Measurements from ENCODE around the gene PTPRJ. TPM values are rescaled to one million over a fixed set of nuclear protein-coding genes. Genes with fewer than 3 reads are reported as not detected.

The PTPRJ gene
- total and polyA plus RNA-seq, 4 donors = 4.1 to 24.7 (median 14.6) TPM

DNA sequence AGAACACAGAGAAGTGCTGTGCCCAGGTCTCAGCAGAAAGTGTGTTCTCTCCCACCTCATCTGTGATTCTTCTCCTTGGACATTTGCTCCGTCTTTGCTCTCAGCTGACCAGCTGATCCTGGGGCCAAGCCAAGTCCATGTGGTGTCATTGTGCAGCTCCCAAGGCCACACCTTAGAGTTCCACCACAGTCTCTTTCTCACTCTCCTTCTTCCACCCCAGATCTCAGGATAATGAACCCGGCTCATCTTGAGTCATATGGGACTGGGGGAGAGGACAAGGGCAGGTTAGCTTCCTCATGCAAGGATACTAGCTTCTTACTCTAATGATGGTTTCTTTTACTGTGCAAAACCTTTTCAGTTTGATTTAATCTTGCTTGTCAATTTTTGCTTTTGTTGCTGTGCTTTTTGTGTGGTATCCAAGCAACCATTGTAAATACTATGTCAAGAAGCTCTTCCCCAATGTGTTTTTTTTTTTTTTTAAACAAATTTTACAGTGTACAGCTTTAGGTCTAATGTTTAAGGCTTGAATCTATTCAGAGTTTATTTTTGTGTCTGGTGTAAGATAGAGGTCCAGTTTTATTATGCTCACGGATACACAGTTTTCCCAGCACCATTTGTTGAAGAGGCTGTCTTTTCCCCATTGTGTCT lies 161.2 kb downstream of the PTPRJ start:
- Histone ChIP-seq H3K4me1 (ENCODE audit: control insufficient read depth in 4 of 4, insufficient read depth in 4 of 4, low read length in 3 of 4) (no peaks in the 10 kb centered on the region), H3K4me3 (ENCODE audit: low read depth in 1 of 3, low read length in 3 of 3) (no peak overlapping the region), H3K27me3 (ENCODE audit: control insufficient read depth in 4 of 4, insufficient read depth in 4 of 4, low read length in 3 of 4) (no peaks in the 10 kb centered on the region), H3K9me3 (ENCODE audit: control insufficient read depth in 4 of 4, low read length in 3 of 4) (no peaks in the 10 kb centered on the region), H3K27ac (ENCODE audit: low read depth in 1 of 2, low read length in 2 of 2) (no peak overlapping the region), H3K36me3 (ENCODE audit: control insufficient read depth in 4 of 4, insufficient read depth in 3 of 4, low read depth in 1 of 4, low read length in 3 of 4) (peaks cover 2 to 69% (median 50%) of the 10 kb centered on the region in 4 donors), H3K9ac (ENCODE audit: low read depth in 1 of 2, low read length in 2 of 2) (no peak overlapping the region)
- WGBS = 86% methylated on average over 3 of the region's 3 CpGs
- DNase-seq (ENCODE audit: low spot score) = no peak
- TF ChIP-seq, protein P1, sequence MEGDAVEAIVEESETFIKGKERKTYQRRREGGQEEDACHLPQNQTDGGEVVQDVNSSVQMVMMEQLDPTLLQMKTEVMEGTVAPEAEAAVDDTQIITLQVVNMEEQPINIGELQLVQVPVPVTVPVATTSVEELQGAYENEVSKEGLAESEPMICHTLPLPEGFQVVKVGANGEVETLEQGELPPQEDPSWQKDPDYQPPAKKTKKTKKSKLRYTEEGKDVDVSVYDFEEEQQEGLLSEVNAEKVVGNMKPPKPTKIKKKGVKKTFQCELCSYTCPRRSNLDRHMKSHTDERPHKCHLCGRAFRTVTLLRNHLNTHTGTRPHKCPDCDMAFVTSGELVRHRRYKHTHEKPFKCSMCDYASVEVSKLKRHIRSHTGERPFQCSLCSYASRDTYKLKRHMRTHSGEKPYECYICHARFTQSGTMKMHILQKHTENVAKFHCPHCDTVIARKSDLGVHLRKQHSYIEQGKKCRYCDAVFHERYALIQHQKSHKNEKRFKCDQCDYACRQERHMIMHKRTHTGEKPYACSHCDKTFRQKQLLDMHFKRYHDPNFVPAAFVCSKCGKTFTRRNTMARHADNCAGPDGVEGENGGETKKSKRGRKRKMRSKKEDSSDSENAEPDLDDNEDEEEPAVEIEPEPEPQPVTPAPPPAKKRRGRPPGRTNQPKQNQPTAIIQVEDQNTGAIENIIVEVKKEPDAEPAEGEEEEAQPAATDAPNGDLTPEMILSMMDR (IDR thresholded peaks at IDR 0.05; ENCODE audit: low read depth, low read length, missing input control) = no peak
- TF ChIP-seq JUND (IDR thresholded peaks at IDR 0.05) (no peak), RXRA (IDR thresholded peaks at IDR 0.05) (no peak), HNF4G (IDR thresholded peaks at IDR 0.05) (no peak), RAD21 (IDR thresholded peaks at IDR 0.05) (no peak)

DNA sequence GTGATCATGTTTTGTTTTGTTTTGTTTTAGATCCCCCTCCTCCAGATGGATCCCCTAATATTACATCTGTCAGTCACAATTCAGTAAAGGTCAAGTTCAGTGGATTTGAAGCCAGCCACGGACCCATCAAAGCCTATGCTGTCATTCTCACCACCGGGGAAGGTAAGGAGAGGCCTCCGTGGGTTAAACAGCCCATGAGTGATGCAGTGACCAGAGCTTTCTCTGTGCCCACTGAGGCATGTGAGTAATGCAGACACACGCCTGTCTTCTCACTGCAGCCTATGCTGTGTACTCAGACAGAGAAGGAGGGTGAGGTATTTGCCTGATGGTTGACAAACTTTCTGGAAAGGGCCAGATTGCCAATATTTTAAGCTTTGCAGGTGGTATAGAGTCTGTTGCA lies 162.5 kb downstream of the PTPRJ start:
- no peak for DNase-seq (ENCODE audit: low spot score)
- Histone ChIP-seq H3K9ac (ENCODE audit: low read depth in 1 of 2, low read length in 2 of 2) (no peak overlapping the region), H3K27ac (ENCODE audit: low read depth in 1 of 2, low read length in 2 of 2) (no peak overlapping the region), H3K4me1 (ENCODE audit: control insufficient read depth in 4 of 4, insufficient read depth in 4 of 4, low read length in 3 of 4) (no peaks in the 10 kb centered on the region), H3K36me3 (ENCODE audit: control insufficient read depth in 4 of 4, insufficient read depth in 3 of 4, low read depth in 1 of 4, low read length in 3 of 4) (peaks cover 4 to 69% (median 46%) of the 10 kb centered on the region in 4 donors), H3K27me3 (ENCODE audit: control insufficient read depth in 4 of 4, insufficient read depth in 4 of 4, low read length in 3 of 4) (no peaks in the 10 kb centered on the region), H3K4me3 (ENCODE audit: low read depth in 1 of 3, low read length in 3 of 3) (no peak overlapping the region), H3K9me3 (ENCODE audit: control insufficient read depth in 4 of 4, low read length in 3 of 4) (no peaks in the 10 kb centered on the region)
- WGBS = 96% methylated on average over 4 of the region's 4 CpGs
- TF ChIP-seq, protein P2, sequence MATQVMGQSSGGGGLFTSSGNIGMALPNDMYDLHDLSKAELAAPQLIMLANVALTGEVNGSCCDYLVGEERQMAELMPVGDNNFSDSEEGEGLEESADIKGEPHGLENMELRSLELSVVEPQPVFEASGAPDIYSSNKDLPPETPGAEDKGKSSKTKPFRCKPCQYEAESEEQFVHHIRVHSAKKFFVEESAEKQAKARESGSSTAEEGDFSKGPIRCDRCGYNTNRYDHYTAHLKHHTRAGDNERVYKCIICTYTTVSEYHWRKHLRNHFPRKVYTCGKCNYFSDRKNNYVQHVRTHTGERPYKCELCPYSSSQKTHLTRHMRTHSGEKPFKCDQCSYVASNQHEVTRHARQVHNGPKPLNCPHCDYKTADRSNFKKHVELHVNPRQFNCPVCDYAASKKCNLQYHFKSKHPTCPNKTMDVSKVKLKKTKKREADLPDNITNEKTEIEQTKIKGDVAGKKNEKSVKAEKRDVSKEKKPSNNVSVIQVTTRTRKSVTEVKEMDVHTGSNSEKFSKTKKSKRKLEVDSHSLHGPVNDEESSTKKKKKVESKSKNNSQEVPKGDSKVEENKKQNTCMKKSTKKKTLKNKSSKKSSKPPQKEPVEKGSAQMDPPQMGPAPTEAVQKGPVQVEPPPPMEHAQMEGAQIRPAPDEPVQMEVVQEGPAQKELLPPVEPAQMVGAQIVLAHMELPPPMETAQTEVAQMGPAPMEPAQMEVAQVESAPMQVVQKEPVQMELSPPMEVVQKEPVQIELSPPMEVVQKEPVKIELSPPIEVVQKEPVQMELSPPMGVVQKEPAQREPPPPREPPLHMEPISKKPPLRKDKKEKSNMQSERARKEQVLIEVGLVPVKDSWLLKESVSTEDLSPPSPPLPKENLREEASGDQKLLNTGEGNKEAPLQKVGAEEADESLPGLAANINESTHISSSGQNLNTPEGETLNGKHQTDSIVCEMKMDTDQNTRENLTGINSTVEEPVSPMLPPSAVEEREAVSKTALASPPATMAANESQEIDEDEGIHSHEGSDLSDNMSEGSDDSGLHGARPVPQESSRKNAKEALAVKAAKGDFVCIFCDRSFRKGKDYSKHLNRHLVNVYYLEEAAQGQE (IDR thresholded peaks at IDR 0.05) = no peak
- TF ChIP-seq EGR1 (IDR thresholded peaks at IDR 0.05; ENCODE audit: low read depth in 2 of 2) (no peak), RXRA (IDR thresholded peaks at IDR 0.05) (no peak), JUND (IDR thresholded peaks at IDR 0.05) (no peak), FOXA1 (IDR thresholded peaks at IDR 0.05) (no peak), FOXA2 (IDR thresholded peaks at IDR 0.05) (no peak), NR2F2 (IDR thresholded peaks at IDR 0.05) (no peak), YY1 (IDR thresholded peaks at IDR 0.05) (no peak), SP1 (IDR thresholded peaks at IDR 0.05) (no peak), HNF4A (conservative IDR thresholded peaks at IDR 0.05) (no peak), GABPA (IDR thresholded peaks at IDR 0.05 in 1 of 2, conservative IDR thresholded peaks at IDR 0.05 in 1 of 2) (no peak), RAD21 (IDR thresholded peaks at IDR 0.05) (no peak), HNF4G (IDR thresholded peaks at IDR 0.05) (no peak), TAF1 (conservative IDR thresholded peaks at IDR 0.05) (no peak)
- TF ChIP-seq, protein P1 (IDR thresholded peaks at IDR 0.05; ENCODE audit: low read depth, low read length, missing input control) = no peak
- TF ChIP-seq, protein P3, sequence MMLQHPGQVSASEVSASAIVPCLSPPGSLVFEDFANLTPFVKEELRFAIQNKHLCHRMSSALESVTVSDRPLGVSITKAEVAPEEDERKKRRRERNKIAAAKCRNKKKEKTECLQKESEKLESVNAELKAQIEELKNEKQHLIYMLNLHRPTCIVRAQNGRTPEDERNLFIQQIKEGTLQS (IDR thresholded peaks at IDR 0.05) = no peak
- TF ChIP-seq, protein P4, sequence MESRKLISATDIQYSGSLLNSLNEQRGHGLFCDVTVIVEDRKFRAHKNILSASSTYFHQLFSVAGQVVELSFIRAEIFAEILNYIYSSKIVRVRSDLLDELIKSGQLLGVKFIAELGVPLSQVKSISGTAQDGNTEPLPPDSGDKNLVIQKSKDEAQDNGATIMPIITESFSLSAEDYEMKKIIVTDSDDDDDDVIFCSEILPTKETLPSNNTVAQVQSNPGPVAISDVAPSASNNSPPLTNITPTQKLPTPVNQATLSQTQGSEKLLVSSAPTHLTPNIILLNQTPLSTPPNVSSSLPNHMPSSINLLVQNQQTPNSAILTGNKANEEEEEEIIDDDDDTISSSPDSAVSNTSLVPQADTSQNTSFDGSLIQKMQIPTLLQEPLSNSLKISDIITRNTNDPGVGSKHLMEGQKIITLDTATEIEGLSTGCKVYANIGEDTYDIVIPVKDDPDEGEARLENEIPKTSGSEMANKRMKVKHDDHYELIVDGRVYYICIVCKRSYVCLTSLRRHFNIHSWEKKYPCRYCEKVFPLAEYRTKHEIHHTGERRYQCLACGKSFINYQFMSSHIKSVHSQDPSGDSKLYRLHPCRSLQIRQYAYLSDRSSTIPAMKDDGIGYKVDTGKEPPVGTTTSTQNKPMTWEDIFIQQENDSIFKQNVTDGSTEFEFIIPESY (IDR thresholded peaks at IDR 0.05) = no peak
- TF ChIP-seq, protein P5, sequence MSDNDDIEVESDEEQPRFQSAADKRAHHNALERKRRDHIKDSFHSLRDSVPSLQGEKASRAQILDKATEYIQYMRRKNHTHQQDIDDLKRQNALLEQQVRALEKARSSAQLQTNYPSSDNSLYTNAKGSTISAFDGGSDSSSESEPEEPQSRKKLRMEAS (IDR thresholded peaks at IDR 0.05) = no peak

Data from liver (tissue), 9 donors.